NT2/D1 (cell line): ENCODE results near the gene PSMG4.

Source experiments
- SUZ12 ChIP-seq: IDR thresholded peaks from 2 replicates; pipeline ENCODE4 v1.6.1; 2011; ENCODE audit not compliant: insufficient read length, insufficient read depth; ENCODE audit errors: extremely low read depth
- ZNF274 ChIP-seq: IDR thresholded peaks from 2 replicates; pipeline ENCODE4 v1.6.1; 2011; ENCODE audit warnings: mild to moderate bottlenecking, low read depth, low read length

GRCh38 chr6:3303795-3304411 is 45.2 kb downstream of the PSMG4 start:
- TF ChIP-seq ZNF274 (no peak), SUZ12 (no peak)
